Measurements from ENCODE around the gene VWA8.
"Not testable (repeated sequence)": the region's sequence is repeated elsewhere in the genome, so short reads cannot be mapped to it uniquely, and the experiment has no call there.

VWA8 gene

DNA sequence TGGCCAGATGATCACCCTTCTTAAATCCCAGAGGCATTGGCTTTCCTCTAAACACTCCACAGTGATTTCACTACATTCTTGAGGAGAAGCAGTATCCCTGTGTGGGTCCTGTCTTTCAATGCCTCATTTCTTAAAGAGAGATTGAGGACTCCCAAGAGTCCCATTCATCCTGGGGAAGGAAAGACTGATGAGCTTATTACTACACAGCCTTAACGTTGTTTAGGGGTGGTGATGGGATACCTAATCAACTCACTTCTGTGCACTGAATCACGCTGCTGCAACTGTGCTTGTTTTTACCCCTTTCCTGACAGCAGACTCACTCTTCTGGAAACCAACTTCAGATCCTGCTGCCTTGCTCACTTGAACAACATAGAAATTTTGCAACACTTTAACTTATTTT is 300.5 kb downstream of the VWA8 start:
- TF ChIP-seq POLR2A (IDR thresholded peaks at IDR 0.05; ENCODE audit: low read length) (no peak), GATA1 (IDR thresholded peaks at IDR 0.05; ENCODE audit: low read depth, low read length) (no peak)
- DNase-seq = no peak

DNA sequence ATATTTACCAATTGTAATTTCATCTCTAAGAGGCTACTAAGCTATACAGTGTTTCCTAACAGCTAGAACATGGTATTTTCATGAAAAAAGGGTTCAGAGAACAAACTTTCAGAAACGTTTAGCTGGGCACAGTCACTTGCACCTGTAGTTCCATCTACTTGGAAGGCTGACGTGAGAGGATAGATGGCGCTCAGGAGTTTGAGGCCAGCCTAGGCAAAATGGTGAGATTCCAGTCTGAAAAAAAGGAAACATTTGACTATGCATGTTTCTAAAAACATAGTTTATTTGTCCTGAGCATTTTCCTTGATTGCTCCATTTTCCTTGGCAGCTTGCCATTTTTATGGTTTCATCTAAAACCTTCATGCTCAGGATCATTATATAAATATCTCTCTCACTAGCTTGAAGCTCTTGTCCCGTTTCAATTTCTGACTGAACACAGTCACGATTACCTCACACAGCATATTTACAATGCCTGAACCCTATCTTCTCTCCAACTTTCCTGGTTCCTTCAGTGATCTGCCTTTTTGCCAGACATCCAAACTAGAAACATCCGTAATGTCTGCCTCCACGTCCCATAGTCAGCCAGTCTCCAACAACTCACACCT is 302.8 kb downstream of the VWA8 start:
- TF ChIP-seq POLR2A (IDR thresholded peaks at IDR 0.05; ENCODE audit: low read length) (no peak), GATA1 (IDR thresholded peaks at IDR 0.05; ENCODE audit: low read depth, low read length) (no peak)
- no peak for DNase-seq

DNA sequence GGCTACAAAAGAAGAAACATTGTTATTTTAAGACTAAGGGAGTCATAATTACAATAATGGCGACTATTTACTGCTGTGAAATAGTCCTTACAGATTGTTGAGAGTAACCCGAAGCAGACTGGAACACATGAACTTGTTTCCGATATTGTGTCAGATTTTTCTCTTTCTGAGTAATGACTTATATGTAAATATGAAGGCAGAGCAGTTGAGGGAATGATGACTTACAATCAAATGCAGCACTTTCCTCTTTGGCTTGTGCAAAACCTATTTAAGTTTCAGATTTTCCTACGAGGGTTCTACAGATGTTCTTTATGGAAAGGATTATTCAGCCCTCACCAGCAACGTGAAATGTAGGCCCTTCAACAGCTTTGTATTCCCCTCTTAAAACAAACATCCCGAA is 304.9 kb downstream of the VWA8 start:
- DNase-seq = no peak
- TF ChIP-seq POLR2A (IDR thresholded peaks at IDR 0.05; ENCODE audit: low read length) = no peak
- no peak for TF ChIP-seq GATA1 (IDR thresholded peaks at IDR 0.05; ENCODE audit: low read depth, low read length)

DNA sequence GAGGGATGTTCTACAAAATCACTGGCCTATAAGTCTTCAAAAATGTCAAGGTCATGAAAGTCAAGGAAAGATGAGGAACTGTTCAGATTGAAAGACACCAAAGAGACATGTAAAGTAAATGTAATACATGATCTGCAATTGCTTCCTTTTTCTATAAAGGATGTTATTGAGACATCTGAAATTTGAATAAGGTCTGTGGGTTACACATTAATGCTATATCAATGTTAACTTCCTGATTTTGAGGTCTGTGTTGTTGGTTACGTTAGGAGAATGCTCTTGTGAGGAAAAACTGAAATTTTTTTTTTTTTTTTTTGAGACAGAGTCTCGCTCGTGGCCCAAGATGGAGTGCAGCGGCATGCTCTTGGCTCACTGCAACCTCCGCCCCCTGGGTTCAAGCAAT is 306.1 kb downstream of the VWA8 start:
- TF ChIP-seq GATA1 (IDR thresholded peaks at IDR 0.05; ENCODE audit: low read depth, low read length) = no peak
- TF ChIP-seq POLR2A (IDR thresholded peaks at IDR 0.05; ENCODE audit: low read length) = no peak
- DNase-seq = no peak

DNA sequence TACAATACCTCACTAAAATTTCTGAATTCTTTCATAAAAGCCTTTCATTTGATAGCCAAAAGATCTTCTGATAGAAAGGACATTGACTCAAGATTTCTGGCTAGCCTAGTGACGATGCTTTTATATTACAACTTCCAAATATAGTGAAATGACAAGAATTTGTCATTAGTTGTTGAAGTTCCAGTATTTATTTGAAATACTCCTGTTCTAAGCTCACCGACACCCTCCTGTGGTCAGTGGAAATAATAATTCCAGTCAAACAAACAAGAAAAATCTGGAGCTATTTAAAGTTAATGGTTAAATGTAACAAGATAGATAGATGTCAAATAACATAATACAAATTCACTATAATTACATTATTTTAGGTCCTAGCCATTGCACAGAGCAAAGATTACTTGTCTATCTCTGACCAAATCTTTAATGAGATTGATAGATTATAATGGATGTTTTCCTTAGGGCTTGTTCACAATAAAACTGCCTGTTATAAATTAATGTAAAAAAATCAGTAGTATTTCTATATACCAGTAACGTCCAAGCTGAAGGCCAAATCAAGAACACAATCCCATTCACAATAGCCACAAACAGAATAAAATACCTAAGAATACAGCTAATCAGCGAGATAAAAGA is 308.1 kb downstream of the VWA8 start:
- DNase-seq = peak; percentile 55 to 77
- TF ChIP-seq POLR2A (IDR thresholded peaks at IDR 0.05; ENCODE audit: low read length) = no peak
- TF ChIP-seq GATA1 (IDR thresholded peaks at IDR 0.05; ENCODE audit: low read depth, low read length) = no peak

DNA sequence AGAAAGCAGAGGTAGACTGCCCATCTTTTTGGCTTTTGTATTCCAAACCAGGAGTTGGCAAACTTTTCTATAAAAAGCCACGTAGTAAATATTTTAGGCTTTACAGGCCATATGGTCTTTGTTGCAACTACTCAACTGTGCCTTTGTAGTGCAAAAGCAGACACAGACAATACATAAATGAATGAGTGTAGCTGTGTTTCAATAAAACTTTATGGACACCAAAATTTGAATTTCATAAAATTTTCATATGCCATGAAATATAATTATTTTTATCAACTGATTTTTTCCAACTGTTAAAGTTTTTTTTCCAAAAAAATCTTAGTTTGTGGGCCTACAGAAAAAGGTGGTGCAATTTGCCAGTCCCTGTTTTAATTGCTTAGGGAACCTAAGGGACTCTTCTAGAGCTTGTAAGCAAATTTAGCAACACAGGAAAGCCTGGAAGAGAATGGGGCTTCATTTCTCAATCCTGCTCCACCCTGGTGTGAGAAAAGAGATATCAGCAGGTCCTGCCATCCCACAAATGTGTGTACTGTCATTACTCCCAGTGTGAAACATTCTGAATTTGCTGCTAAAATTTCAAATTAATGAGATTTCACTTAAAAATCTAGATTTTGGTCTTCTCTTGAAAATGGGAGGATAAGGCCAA is 309.4 kb downstream of the VWA8 start:
- TF ChIP-seq GATA1 (IDR thresholded peaks at IDR 0.05; ENCODE audit: low read depth, low read length) = no peak
- DNase-seq = no peak

DNA sequence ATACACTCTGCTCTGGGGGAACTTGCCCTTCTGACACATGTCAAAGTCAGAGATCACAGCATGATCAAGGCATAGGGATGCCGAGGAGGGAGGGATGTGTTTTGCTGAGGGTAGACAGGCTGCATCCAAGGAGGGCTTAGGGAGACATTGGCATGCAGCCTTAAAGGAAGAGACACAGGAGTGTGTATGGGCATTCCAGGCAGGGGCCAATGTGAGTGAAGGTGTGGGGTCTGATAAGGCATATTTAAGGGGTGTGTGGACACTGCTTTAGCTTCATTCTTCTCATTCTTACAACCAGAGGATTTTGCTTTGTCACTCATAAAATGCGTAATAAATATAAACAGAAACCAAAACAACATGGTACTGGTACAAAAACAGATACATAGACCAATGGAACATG is 310.2 kb downstream of the VWA8 start:
- TF ChIP-seq POLR2A (IDR thresholded peaks at IDR 0.05; ENCODE audit: low read length) = no peak
- no peak for TF ChIP-seq GATA1 (IDR thresholded peaks at IDR 0.05; ENCODE audit: low read depth, low read length)

DNA sequence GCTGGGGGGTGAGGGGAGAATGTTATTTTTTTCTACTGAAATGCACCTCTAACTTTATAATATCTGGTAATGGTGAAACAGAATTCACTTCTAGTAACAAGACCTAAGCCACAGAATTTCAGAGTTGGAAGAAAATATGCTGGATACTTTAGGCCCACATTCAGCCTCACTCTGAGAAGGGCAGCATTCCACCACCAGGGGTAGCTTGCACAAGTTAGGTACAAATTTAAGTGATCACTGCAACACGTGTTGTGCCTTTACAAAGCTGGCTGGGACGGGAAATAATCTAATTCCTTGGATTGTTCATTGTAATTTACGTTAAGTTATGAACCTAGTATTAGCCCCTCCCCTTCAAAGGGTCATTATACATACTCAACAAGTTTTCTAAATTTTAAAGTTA is 311.2 kb downstream of the VWA8 start:
- TF ChIP-seq POLR2A (IDR thresholded peaks at IDR 0.05; ENCODE audit: low read length) (no peak), GATA1 (IDR thresholded peaks at IDR 0.05; ENCODE audit: low read depth, low read length) (no peak)
- DNase-seq = peak; percentile 4 to 28

More for the DNA sequence above, 310.2 kb downstream of the VWA8 start:
- peak in 1 of 2 experiments; percentile 6 for DNase-seq

DNA sequence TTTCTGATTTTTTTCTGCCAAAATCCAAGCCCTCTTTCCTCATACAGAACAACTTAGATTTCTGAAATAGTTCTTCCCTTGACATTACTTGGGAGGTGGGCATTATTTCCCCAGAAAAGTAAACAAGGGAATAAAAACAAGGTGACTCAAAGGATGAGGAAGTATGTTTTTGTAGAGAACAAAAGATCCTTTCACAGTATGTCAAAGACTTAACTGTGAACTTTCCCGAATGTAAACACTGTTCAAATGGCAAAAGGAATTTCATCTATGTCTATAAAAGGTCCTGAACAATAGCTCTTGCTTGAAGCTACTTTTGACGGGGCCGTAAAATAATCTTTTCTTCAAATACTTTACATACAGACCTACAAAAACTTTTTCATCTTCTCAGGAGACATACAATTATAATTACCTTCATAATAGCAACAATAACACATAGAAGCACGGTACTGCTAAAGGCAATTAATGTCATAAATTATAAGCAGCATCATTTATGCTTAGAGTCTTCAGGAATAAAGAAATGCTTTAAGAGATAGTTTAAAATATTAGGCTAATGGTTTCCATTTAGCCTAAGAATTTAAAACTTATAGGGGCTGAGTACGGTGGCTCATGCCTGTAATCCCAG is 312.5 kb downstream of the VWA8 start:
- no peak for TF ChIP-seq GATA1 (IDR thresholded peaks at IDR 0.05; ENCODE audit: low read depth, low read length)
- TF ChIP-seq POLR2A (IDR thresholded peaks at IDR 0.05; ENCODE audit: low read length) = no peak
- no peak for DNase-seq

DNA sequence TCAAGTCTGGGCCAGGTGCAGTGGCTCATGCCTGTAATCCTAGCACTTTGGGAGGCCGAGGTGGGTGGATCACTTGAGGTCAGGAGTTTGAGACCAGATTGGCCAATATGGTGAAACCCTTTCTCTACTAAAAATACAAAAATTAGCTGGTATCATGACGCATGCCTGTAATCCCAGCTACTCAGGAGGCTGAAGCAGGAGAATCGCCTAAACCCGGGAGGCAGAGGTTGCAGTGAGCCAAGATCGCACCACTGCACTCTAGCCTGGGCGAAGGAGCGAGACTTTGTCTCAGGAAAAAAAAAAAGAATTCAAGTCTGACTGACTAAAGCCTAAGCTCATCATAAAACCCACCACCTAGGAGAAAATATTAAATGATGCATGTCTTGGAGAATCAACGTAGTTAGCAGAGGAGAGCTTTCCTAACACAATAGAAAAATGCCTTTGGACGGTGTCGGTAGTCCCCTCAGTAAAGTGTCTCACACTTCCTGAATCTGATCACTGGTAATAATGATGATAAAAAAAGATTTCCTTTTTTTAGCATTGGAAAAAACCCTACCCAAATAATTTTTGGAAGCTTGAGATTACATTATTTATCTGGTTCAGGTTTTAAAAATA is 313.1 kb downstream of the VWA8 start:
- not testable (repeated sequence) for DNase-seq

DNA sequence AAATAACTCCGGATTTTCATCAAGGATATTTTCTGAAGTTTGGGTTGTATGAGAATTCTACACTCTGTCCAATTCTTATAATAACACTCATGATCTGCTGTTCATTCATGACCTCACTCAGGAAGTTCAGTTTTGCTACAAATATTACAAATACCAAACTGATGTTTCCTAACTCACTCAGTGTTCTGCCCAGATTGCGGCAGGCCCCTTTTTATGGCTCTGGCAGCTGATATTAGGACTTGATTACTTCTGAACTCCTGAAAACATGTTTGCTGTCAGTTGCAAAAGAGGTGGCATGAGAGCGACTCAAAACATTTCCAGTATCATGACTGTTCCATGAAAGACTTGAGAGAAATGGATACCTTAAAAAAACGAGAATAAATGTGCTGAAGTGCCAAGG is 315.6 kb downstream of the VWA8 start:
- no peak for TF ChIP-seq POLR2A (IDR thresholded peaks at IDR 0.05; ENCODE audit: low read length)
- TF ChIP-seq GATA1 (IDR thresholded peaks at IDR 0.05; ENCODE audit: low read depth, low read length) = no peak
- no peak for DNase-seq

DNA sequence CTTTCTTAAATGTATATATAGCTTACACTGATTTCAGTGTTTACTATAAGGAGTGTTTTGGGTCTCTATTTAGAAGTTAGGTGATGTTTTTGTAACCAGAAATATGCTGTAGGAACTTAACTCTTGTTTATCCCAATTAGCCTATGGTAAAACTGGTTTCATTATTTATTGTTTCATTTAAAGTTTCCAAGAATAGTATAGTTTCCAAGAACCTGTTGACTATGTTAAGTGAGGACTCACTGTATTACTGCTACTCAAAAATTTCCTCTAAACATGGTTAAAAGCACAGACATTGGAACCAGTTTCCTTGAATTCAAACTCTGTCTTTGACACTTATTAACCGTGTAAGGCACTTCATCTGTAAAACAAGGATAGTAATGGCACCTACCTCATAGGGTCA is 316.2 kb downstream of the VWA8 start:
- DNase-seq = no peak
- no peak for TF ChIP-seq POLR2A (IDR thresholded peaks at IDR 0.05; ENCODE audit: low read length)
- TF ChIP-seq GATA1 (IDR thresholded peaks at IDR 0.05; ENCODE audit: low read depth, low read length) = no peak

DNA sequence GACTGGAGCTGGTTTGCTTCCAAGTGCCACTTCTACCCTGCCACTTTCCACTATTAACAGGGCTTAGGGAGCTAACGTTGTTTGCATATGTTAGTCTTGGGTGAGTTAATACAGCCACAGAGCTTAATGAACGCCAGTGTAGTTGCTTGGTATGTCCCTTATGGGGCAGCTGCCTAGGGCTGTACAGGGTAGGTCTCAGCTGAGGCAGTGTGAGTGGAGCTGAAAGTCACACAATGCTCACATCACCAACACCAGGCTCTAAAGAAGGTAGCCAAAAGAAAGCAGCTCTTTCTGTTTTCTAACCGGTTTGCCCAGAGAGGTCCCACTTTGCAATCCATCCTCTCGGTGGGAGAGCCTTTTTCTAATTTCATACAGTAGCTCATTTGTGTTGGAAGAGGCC is 317.4 kb downstream of the VWA8 start:
- DNase-seq = no peak
- TF ChIP-seq GATA1 (IDR thresholded peaks at IDR 0.05; ENCODE audit: low read depth, low read length) (no peak), POLR2A (IDR thresholded peaks at IDR 0.05; ENCODE audit: low read length) (no peak)

DNA sequence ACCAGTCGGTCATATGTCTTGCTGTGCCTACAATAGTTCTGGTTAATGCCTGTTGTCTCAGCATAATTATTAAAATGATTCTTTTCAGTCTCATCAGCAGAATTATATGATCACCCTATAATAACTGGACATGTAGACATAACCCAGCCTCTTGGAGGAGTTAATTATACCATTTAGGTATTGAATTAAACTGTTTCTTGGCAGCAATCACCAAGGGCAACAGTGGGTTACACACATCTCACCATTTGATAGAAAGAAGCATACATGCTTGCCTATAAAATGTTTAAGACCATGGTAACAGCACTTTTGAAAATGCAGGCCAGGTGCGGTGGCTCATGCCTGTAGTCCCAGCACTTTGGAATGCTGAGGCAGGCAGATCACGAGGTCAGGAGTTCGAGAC is 318.9 kb downstream of the VWA8 start:
- no peak for DNase-seq
- TF ChIP-seq GATA1 (IDR thresholded peaks at IDR 0.05; ENCODE audit: low read depth, low read length) = no peak
- TF ChIP-seq POLR2A (IDR thresholded peaks at IDR 0.05; ENCODE audit: low read length) = no peak
